Measurements from ENCODE around the gene SOCS6. TPM values are rescaled to one million over a fixed set of nuclear protein-coding genes. Genes with fewer than 3 reads are reported as not detected.

Gene SOCS6
- total and polyA plus RNA-seq, 2 experiments from 2014 or later, result 4.4 to 13.3 TPM

- TF ChIP-seq ZNF462 (CRISPR knock-in tag; IDR thresholded peaks at IDR 0.05), result no peak
- TF ChIP-seq ETS1 (IDR thresholded peaks at IDR 0.05), result no peak
- no peak for TF ChIP-seq ZNF331 (CRISPR knock-in tag; IDR thresholded peaks at IDR 0.05; ENCODE audit: low read depth)
- no peak for TF ChIP-seq EZH2phosphoT487 (IDR thresholded peaks at IDR 0.05; ENCODE audit: unreplicated experiment)
- TF ChIP-seq NANOG (IDR thresholded peaks at IDR 0.05; ENCODE audit: borderline replicate concordance), result no peak
- TF ChIP-seq REST (IDR thresholded peaks at IDR 0.05; ENCODE audit: unreplicated experiment), result no peak
- no peak for TF ChIP-seq ZNF114 (CRISPR knock-in tag; IDR thresholded peaks at IDR 0.05)
- no peak for TF ChIP-seq EZH2 (IDR thresholded peaks at IDR 0.05; ENCODE audit: low read depth, unreplicated experiment)
Measured at GRCh38 chr18:70243131-70243929, 45.5 kb upstream of the SOCS6 start (continued).

Data from GM23338 (cell line).